Osteoblast (primary cell): Measurements from ENCODE around the gene TJP3. TPM values are rescaled to one million over a fixed set of nuclear protein-coding genes. Genes with fewer than 3 reads are reported as not detected.

ENCODE experiments used
- DNase-seq: peaks from one replicate; pipeline ENCODE4 v3.0.0; 2011; ENCODE audit warnings: low spot score, mixed read lengths; ENCODE audit not compliant: insufficient read length; ENCODE audit errors: missing footprints
- H2AFZ ChIP-seq: 2 replicates; pipeline ENCODE4 v1.6.0; 2011; ENCODE audit warnings: mild to moderate bottlenecking, low read length
- H3K27ac ChIP-seq: 2 replicates; pipeline ENCODE4 v1.5.1; 2011; ENCODE audit warnings: mild to moderate bottlenecking, low read depth, low read length, moderate library complexity
- H3K27me3 ChIP-seq: 2 replicates; pipeline ENCODE4 v1.6.0; 2012; ENCODE audit warnings: mild to moderate bottlenecking, control low read depth, inconsistent platforms, low read length, moderate library complexity; ENCODE audit not compliant: insufficient read depth
- H3K36me3 ChIP-seq: 2 replicates; pipeline ENCODE4 v1.5.1; 2011; ENCODE audit warnings: mild to moderate bottlenecking, low read length, control low read depth, moderate library complexity; ENCODE audit not compliant: insufficient read depth
- H3K4me1 ChIP-seq: 2 replicates; pipeline ENCODE4 v1.5.1; 2011; ENCODE audit warnings: mild to moderate bottlenecking, low read length, control low read depth, moderate library complexity; ENCODE audit not compliant: insufficient read depth
- H3K4me2 ChIP-seq: 2 replicates; pipeline ENCODE4 v1.6.0; 2011; ENCODE audit warnings: mild to moderate bottlenecking, low read length; ENCODE audit not compliant: insufficient read depth
- H3K4me3 ChIP-seq: fragments of 200-600 bp; sonication (generic); 3 replicates; pipeline ENCODE4 v1.5.1; 2012; ENCODE audit warnings: mild to moderate bottlenecking, low read length, inconsistent platforms; ENCODE audit not compliant: insufficient read depth
- H3K79me2 ChIP-seq: 2 replicates; pipeline ENCODE4 v1.6.0; 2012; ENCODE audit warnings: mild to moderate bottlenecking, low read length, control low read depth, inconsistent platforms; ENCODE audit not compliant: insufficient read depth
- H3K9me3 ChIP-seq: 2 replicates; pipeline ENCODE4 v1.5.1; 2011; ENCODE audit warnings: low read depth, low read length, control low read depth
- H4K20me1 ChIP-seq: 2 replicates; pipeline ENCODE4 v1.6.0; 2012; ENCODE audit warnings: mild to moderate bottlenecking, low read length, control low read depth; ENCODE audit not compliant: insufficient read depth
- CTCF ChIP-seq: IDR thresholded peaks from 2 replicates; pipeline ENCODE4 v1.5.1; 2011; ENCODE audit warnings: mild to moderate bottlenecking, low read depth, low read length, moderate library complexity; ENCODE audit errors: extremely low read depth
- total RNA-seq: library from RNA; depleted of rRNA; stranded (reverse); fragments of >200 nt; gene quantifications from 2 replicates; pipeline ENCODE4 v1.2.3, GENCODE V29; 2012

TJP3 gene
- total RNA-seq, 1 donor: not detected

GRCh38 chr19:3672575-3672948, 35.6 kb upstream of the TJP3 start:
- no peak for TF ChIP-seq CTCF
- no peaks in the 10 kb centered on the region for H3K9me3 ChIP-seq

DNA sequence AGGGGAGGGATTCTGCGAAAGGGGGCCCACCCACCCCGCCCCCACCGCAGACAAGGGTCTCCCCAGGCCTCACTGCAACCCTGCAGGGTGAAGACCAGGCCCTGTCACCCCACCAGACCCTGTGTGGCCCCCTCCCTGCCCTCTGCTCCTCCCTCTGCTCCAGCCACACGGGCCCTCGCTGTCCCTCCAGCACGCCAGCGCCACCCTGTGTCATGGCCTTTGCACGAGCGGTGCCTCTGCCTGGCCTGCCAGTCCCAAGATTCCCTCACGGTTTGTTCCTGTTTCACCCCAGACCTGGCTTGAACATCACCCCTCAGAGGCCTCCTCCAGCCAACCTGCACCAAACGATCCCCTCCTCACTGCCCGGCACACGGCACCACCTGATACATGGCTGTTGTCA, 35.2 kb upstream of the TJP3 start:
- no peak for DNase-seq
- peaks cover 49% of the 10 kb centered on the region for H3K79me2 ChIP-seq
- no peak overlapping the region for H3K4me2 ChIP-seq
- H3K36me3 ChIP-seq: no peaks in the 10 kb centered on the region
- peaks cover 9% of the 10 kb centered on the region for H4K20me1 ChIP-seq
- H3K27me3 ChIP-seq: no peaks in the 10 kb centered on the region
- no peaks in the 10 kb centered on the region for H3K9me3 ChIP-seq
- H3K4me3 ChIP-seq: no peak overlapping the region
- H2AFZ ChIP-seq: no peak overlapping the region
- no peak overlapping the region for H3K27ac ChIP-seq
- TF ChIP-seq CTCF: no peak
- H3K4me1 ChIP-seq: peaks cover 15% of the 10 kb centered on the region

More at GRCh38 chr19:3672575-3672948, 35.6 kb upstream of the TJP3 start:
- no peaks in the 10 kb centered on the region for H3K36me3 ChIP-seq
- no peaks in the 10 kb centered on the region for H3K27me3 ChIP-seq
- H3K4me3 ChIP-seq: no peak overlapping the region
- H4K20me1 ChIP-seq: peaks cover 11% of the 10 kb centered on the region
- no peak for DNase-seq
- H2AFZ ChIP-seq: no peak overlapping the region
- H3K27ac ChIP-seq: no peak overlapping the region
- peaks cover 15% of the 10 kb centered on the region for H3K4me1 ChIP-seq
- peaks cover 46% of the 10 kb centered on the region for H3K79me2 ChIP-seq
- no peak overlapping the region for H3K4me2 ChIP-seq

DNA sequence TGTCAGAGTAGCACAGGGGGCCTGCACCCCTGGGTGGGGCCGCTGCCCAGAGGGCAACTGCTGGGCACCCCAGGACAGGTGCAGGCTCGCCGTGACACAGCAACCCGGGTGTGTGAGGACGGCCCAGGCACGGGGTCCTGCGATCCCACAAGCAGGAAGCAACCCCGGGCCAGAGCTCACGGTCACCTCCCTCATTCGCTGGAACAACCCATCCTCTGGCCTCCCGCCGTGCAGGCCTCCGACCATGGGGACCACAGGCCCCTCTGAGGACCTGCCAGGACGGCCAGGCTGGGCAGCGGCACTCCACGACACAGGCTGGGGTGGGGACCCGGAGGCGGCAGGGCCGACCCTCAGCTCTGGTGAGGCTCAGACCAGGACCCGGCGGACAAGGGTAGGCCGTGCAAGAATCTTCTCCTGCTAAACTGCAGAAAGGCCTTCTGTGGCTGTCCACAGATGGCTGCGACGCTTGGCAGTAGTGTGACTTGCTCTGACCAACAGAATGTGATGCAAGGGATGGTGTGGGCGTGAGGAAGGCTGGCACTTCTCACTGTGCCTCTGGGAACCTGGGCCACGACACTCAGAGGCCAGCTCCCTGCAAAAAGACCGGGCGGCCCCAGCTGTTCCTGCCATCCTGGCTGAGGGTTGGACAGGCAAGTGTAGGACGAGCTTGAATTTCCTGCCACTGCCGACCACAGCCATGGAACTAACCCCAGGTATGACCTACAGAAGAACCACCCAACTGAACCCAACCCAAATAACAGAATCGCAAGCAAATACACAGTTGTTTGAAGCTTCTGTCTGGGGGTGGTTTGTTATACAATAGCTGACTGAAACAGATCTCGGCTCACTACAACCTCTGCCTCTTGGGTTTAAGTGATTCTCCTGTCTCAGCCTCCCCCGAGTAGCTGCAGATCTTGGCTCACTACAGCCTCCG, 34.4 kb upstream of the TJP3 start:
- TF ChIP-seq CTCF: no peak

GRCh38 chr19:3674784-3675543, 33.2 kb upstream of the TJP3 start:
- H3K27me3 ChIP-seq: no peaks in the 10 kb centered on the region
- H2AFZ ChIP-seq: no peak overlapping the region
- H3K79me2 ChIP-seq: peaks cover 53% of the 10 kb centered on the region
- no peak overlapping the region for H3K27ac ChIP-seq
- DNase-seq: no peak
- no peak overlapping the region for H3K4me3 ChIP-seq
- no peak for TF ChIP-seq CTCF
- no peaks in the 10 kb centered on the region for H3K9me3 ChIP-seq
- no peak overlapping the region for H3K4me2 ChIP-seq
- peaks cover 9% of the 10 kb centered on the region for H4K20me1 ChIP-seq
- H3K4me1 ChIP-seq: peaks cover 15% of the 10 kb centered on the region
- H3K36me3 ChIP-seq: no peaks in the 10 kb centered on the region

More for the DNA sequence above, 34.4 kb upstream of the TJP3 start:
- H3K4me3 ChIP-seq: no peak overlapping the region
- H3K36me3 ChIP-seq: no peaks in the 10 kb centered on the region
- H3K27me3 ChIP-seq: no peaks in the 10 kb centered on the region
- H3K9me3 ChIP-seq: no peaks in the 10 kb centered on the region
- H2AFZ ChIP-seq: no peak overlapping the region
- no peak for DNase-seq
- peaks cover 15% of the 10 kb centered on the region for H3K4me1 ChIP-seq
- H3K79me2 ChIP-seq: peaks cover 50% of the 10 kb centered on the region
- no peak overlapping the region for H3K27ac ChIP-seq
- peaks cover 5% of the 10 kb centered on the region for H4K20me1 ChIP-seq
- no peak overlapping the region for H3K4me2 ChIP-seq
